Fibroblast of skin of abdomen (primary cell): Measurements from ENCODE around the gene TPST2.
A peak's percentile ranks its signal among the peaks of the same experiment; 100 is the strongest.
"Not testable (repeated sequence)": the region's sequence is repeated elsewhere in the genome, so short reads cannot be mapped to it uniquely, and the experiment has no call there.

Experiments
- DNase-seq: peaks from one replicate; pipeline ENCODE4 v3.0.0-alpha.2; 2013

The TPST2 gene

GRCh38 chr22:26528518-26528917 lies 61.4 kb downstream of the TPST2 start:
- DNase-seq, result not testable (repeated sequence)

GRCh38 chr22:26527574-26528465 lies 62.1 kb downstream of the TPST2 start:
- no peak for DNase-seq

GRCh38 chr22:26527167-26527566 lies 62.8 kb downstream of the TPST2 start:
- no peak for DNase-seq

- DNase-seq, result no peak
These were observed 63.9 kb downstream of the TPST2 start for GRCh38 chr22:26525946-26526564.

GRCh38 chr22:26524870-26525269 lies 65.1 kb downstream of the TPST2 start:
- no peak for DNase-seq

- DNase-seq, result no peak
These were observed 67.3 kb downstream of the TPST2 start for GRCh38 chr22:26522592-26522991.

- DNase-seq, result no peak
These were observed 67.9 kb downstream of the TPST2 start for GRCh38 chr22:26522012-26522411.

- no peak for DNase-seq
These were observed 72.5 kb downstream of the TPST2 start for GRCh38 chr22:26517429-26517828.

- DNase-seq, result no peak
These were observed 73.4 kb downstream of the TPST2 start for GRCh38 chr22:26516503-26516902.

GRCh38 chr22:26515931-26516330 lies 74.0 kb downstream of the TPST2 start:
- DNase-seq, result no peak

- no peak for DNase-seq
These were observed 75.3 kb downstream of the TPST2 start for GRCh38 chr22:26514419-26515161.

- no peak for DNase-seq
These were observed 76.1 kb downstream of the TPST2 start for GRCh38 chr22:26513838-26514237.

GRCh38 chr22:26512149-26512793 lies 77.7 kb downstream of the TPST2 start, which contains the start of gene TFIP11:
Gene TFIP11 (minus strand): TSS chr22:26512473. CDS start chr22:26510272, 2,201 bp downstream.
- peak; percentile 90 for DNase-seq

- no peak for DNase-seq
These were observed 81.8 kb downstream of the TPST2 start for GRCh38 chr22:26508148-26508547.

- DNase-seq, result no peak
These were observed 86.2 kb downstream of the TPST2 start for GRCh38 chr22:26503758-26504157.

- DNase-seq, result peak; percentile 52
These were observed 87.0 kb downstream of the TPST2 start for GRCh38 chr22:26502688-26503561.

GRCh38 chr22:26501996-26502395 lies 87.9 kb downstream of the TPST2 start:
- no peak for DNase-seq

GRCh38 chr22:26499188-26499703 lies 90.7 kb downstream of the TPST2 start:
- DNase-seq, result no peak

GRCh38 chr22:26496456-26496855 lies 93.5 kb downstream of the TPST2 start:
- DNase-seq, result no peak

- DNase-seq, result no peak
These were observed 95.4 kb downstream of the TPST2 start for GRCh38 chr22:26494506-26494905.

GRCh38 chr22:26492220-26492619 lies 97.7 kb downstream of the TPST2 start:
- DNase-seq, result no peak
